Ureter (tissue), 1 donor: ENCODE data around the gene TMEM221. TPM values are rescaled to one million over a fixed set of nuclear protein-coding genes. Genes with fewer than 3 reads are reported as not detected.

Experiments
- DNase-seq: peaks from one replicate; pipeline ENCODE4 v3.0.0-alpha.2; 2020; ENCODE audit warnings: low spot score
- total RNA-seq: library from RNA; stranded (reverse); gene quantifications from one replicate; pipeline ENCODE4 v1.2.4, GENCODE V29; 2023
- donor health status: DM: yes; HTN: yes; CAD: no.

TMEM221 gene
- total RNA-seq, 1 donor from 2014 or later = 0.31 TPM

DNA sequence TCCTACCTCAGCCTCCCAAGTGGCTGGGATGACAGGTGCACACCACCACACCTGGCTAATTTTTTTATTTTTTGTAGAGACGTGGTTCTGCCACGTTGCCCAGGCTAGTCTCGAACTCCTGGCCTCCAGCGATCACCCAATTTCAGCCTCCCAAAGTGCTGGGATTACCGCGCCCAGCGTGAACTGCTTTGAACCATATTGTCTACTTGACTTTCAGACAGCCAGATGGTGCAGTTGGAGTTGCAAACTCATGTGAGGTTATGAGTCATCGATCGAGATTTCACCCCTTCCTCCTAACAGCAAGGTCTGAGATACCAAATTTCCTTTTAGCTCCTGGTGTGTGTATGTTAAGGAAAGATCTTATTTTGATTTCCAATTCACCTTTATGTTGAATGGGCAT, 24.6 kb upstream of the TMEM221 start:
- DNase-seq = no peak

- DNase-seq = no peak
Observed at GRCh38 chr19:17471410-17472125, 23.1 kb upstream of the TMEM221 start.

- DNase-seq = peak; percentile 98
Observed at GRCh38 chr19:17470068-17470841, 21.8 kb upstream of the TMEM221 start, which contains the start of gene SLC27A1. TSS of gene SLC27A1 (plus strand) at chr19:17470524. CDS start at chr19:17470541, 17 bp downstream.

DNA sequence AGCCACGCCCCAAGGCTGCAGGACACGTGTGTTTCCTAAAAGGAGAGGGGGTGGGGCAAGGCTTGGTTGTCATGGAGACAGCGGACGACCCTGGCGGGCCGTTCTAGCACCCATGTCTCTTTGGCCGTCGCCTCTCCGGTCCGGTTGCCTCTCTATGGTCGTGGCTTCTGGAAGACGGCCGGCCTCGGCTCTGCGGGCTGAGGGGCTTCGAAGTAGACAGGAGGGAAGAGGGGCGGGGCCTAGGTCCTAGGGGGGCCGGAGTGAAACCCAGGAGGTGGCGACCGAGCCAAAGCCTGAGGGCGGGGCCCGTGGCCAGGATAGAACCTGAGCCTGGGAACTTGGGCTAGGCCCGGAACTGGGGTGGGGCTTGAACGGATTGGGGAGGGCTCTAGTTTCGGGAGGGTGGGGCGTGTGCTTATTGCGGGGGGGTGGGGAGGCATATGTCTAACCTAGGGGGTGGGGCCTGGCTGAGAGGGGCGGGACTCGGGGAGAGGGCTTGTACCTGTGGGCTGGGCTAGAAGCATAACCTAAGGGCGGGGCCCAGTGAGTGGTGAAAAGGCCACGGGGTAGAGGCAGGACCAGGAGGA, 21.1 kb upstream of the TMEM221 start:
- DNase-seq = peak; percentile 97

DNA sequence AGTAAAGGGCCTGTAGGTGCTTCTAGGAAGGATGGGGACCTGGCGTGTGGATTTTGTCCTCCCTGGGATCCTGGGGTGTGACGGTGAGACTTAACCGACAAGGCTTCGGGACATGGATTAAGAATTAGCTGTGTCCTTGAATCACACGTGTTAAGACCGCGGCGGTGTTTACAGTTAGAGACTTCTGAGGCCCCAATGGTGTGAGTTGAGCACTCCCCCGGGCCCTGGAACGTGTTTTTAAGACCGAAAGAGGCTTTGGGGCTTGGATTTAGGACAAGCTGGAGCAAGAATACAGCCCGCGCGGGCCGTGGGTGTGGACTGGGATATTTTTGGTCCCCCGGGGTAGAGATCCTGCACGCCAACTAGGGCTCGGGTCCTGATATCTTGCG, 20.6 kb upstream of the TMEM221 start:
- no peak for DNase-seq

DNA sequence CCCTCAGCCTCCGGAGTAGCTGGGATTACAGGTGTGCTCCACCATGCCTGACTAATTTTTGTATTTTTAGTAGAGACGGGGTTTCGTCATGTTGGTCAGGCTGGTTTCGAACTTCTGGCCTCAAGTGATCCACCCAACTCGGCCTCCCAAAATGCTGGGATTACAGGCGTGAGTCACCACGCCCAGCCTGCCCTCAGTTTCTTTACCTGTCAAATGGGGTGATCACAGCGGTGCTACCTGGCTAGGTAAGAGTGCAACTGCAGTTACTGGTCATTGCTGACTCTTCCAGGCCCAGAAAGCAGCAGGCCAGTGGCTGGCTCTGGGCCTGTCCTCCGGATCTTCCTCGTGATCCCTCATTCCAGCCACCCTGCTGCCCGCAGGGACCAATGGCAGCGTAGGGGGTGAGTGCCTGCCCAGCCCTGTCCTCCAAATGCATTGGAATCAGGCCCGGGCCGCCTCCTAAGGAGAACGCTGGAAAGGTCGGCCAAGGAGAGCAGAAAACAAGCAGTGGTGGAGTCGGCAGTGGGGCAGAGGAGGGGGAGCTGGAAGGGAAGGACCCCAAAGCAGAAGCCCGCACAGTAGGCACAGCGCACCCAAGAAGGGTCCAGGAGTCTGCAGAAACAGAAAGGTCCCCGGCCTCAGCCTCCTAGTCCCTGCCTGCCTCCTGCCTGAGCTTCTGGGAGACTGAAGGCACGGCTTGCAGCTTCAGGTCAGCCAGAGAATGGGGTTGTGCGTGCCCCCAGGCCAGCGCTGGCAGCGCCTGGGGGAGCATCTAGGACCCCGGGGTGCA, 20.0 kb upstream of the TMEM221 start:
- DNase-seq = peak; percentile 71

DNA sequence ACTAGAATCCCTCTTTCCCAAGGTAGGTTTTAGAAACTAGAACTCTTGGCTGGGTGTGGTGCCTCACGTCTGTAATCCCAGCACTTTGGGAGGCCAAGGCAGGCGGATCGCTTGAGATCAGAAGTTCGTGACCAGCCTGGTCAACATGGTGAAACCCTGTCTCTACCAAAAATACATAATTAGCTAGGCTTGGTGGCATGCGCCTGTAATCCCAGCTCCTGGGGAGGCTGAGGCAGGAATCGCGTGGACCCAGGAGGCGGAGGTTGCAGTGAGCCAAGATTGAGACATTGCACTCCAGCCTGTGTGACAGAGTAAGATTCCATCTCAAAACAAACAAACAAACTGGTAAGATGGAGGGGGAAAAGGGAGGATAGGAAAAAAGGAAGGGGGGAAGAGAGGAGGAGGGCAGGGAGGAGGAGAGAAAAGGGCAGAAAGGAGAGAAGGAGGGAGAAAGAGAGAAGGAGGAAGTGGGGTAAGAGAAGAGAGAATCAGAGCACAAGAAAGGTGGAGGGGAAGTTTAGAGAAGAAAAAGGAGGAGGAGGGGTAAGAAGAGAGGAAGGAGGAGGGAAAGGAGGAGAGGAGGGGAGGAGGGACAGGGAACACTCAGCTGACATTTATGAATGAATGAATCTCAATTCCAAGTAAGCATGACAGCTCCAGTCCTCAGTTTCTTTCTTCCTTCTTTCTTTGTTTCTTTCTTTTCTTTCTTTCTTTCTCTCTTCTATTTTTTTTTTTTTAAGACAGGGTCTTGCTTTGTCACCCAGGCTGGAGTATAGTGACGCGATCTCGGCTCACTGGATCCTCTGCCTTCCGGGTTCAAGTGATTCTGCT, 19.2 kb upstream of the TMEM221 start:
- DNase-seq = no peak

DNA sequence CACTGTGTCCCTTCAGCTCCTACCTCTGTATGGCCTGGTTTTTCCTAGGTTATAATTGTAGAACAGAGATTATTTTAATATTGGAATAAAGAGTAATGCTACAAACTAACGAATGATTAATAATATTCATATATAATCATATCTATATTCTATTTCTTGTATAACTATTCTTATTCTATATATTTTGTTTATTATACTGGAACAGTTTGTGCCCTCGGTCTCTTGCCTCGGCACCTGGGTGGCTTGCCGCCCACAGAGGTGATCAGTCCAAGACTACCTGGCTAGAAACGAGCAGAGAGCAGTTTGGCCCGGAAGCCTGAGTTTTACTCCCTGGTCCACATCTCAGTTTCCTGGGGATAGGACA, 18.0 kb upstream of the TMEM221 start:
- DNase-seq = no peak

GRCh38 chr19:17460372-17461230, 12.1 kb upstream of the TMEM221 start, which contains the start of gene NXNL1:
TSS of gene NXNL1 (minus strand) at chr19:17460926. CDS start at chr19:17460869, 57 bp downstream.
- DNase-seq = no peak

DNA sequence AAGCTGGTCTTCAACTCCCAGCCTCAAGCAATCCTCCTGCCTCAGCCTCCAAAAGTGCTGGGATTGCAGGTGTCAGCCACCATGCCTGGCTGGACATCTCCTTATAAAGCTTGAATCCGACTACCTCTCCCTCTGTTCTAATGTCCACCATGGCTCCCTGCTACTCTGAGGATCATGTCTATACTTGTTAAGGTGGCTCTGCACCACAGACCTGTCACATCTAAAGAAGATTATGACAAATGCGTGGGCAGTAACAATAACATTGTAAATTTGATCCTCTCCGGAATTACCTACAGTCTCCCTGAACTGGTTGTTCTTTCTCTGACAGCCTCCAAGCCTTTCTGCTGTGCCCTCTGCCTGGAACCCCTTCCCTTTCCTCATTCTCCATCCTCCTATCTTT, 10.5 kb upstream of the TMEM221 start:
- no peak for DNase-seq

GRCh38 chr19:17457616-17458015, 9.1 kb upstream of the TMEM221 start:
- DNase-seq = no peak

DNA sequence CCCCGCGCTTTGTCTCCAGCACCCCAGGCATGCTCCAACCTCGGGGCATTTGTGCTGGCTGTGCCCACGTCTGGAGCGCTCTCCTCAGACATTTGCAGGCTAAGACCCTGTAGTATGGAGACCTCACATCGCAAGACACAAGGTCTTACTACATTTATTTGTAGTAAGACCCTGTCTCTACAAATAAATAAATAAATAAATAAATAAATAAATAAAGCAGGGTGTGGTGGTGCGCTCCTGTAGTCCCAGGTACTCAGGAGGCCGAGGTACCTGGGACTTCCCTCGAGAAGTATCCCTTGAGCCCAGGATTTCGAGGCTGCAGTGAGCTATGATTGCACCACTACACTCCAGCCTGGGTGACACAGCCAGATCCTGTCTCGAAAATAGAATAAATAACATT, 7.7 kb upstream of the TMEM221 start:
- no peak for DNase-seq

GRCh38 chr19:17455308-17456123, 7.0 kb upstream of the TMEM221 start:
- no peak for DNase-seq

GRCh38 chr19:17454576-17455071, 6.2 kb upstream of the TMEM221 start:
- no peak for DNase-seq

DNA sequence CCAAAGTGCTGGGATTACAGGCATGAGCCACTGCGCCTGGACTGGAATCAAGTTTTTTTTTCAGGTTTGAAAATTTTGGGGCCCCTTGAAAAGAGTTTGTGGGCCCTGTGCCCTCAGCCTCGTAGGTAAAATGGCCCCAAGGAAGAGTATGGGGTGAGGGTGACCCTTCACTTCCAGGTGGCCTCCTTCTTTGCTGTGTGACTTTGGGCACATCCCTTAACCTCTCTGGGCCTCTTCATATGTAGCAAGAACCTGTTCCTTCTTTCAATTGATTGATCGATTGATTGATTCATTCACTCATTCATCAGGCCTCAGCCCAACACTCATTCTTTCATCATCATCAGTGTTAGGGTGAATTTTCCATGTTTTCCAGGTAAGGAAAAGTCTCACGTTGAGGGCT, 3.4 kb upstream of the TMEM221 start:
- DNase-seq = no peak

DNA sequence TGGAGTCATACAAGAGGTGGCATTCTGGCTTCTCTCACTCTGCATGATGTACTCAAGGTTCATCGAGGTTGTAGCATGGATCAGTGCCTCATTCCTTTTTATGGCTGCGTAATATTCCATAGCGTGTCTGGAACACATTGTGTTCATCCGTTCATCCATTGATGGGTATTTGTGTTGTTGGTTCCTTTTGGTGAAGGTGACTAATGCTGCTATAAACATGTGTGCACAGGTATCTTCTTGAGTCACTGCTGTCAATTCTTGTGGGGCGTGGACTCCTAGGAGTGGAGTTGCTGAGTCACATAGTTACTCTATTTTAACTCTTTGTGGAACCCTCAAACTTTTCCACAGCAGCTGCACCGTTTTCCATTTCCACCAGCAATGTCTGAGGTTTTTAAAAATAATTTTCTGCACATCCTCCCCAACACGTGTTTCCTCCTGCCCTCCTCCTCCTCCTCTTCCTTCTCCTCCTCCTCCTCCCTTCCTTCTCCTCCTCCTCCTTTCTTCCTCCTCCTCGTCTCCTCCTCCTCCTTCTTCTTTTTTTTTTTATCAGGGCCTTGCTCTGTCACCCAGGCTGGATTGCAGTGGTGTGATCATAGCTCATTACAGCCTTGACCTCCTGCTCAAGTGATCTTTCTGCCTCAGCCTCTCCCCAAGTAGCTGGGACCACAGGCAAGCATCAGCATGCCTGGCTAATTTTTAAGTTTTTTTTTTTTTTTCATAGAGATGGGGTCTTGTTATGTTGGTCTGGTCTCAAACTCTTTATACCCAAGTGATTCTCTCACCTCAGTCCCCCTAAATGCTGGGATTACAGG, 2.0 kb upstream of the TMEM221 start:
- no peak for DNase-seq

- no peak for DNase-seq
Observed at GRCh38 chr19:17447704-17448130, 751 bp downstream of the TMEM221 start.

GRCh38 chr19:17445526-17446165, 2.8 kb downstream of the TMEM221 start:
- no peak for DNase-seq
